ENCODE data around the gene TTPAL. TPM values are rescaled to one million over a fixed set of nuclear protein-coding genes. Genes with fewer than 3 reads are reported as not detected.

TTPAL gene
- total RNA-seq, 1 donor from 2014 or later: 14.8 TPM

GRCh38 chr20:44442298-44443070 is 33.2 kb upstream of the TTPAL start:
- no peak for DNase-seq (ENCODE audit: low spot score)

- no peak for DNase-seq (ENCODE audit: low spot score)
Measured at GRCh38 chr20:44445742-44446710, 29.6 kb upstream of the TTPAL start.

GRCh38 chr20:44447827-44448419 is 27.8 kb upstream of the TTPAL start:
- no peak for DNase-seq (ENCODE audit: low spot score)

- DNase-seq (ENCODE audit: low spot score): no peak
Measured at GRCh38 chr20:44448753-44449546, 26.7 kb upstream of the TTPAL start.

GRCh38 chr20:44449864-44450263 is 25.8 kb upstream of the TTPAL start:
- no peak for DNase-seq (ENCODE audit: low spot score)

GRCh38 chr20:44450281-44450889 is 25.3 kb upstream of the TTPAL start:
- no peak for DNase-seq (ENCODE audit: low spot score)

- DNase-seq (ENCODE audit: low spot score): no peak
Measured at GRCh38 chr20:44450903-44451450, 24.7 kb upstream of the TTPAL start.

- no peak for DNase-seq (ENCODE audit: low spot score)
Measured at GRCh38 chr20:44454306-44454963, 21.2 kb upstream of the TTPAL start.

GRCh38 chr20:44455126-44455525 is 20.5 kb upstream of the TTPAL start:
- DNase-seq (ENCODE audit: low spot score): no peak

- no peak for DNase-seq (ENCODE audit: low spot score)
Measured at GRCh38 chr20:44456611-44457010, 19.1 kb upstream of the TTPAL start.

GRCh38 chr20:44457016-44457415 is 18.7 kb upstream of the TTPAL start:
- no peak for DNase-seq (ENCODE audit: low spot score)

- DNase-seq (ENCODE audit: low spot score): no peak
Measured at GRCh38 chr20:44459271-44459670, 16.4 kb upstream of the TTPAL start.

GRCh38 chr20:44460795-44461141 is 14.9 kb upstream of the TTPAL start:
- no peak for DNase-seq (ENCODE audit: low spot score)

GRCh38 chr20:44461142-44461802 is 14.4 kb upstream of the TTPAL start:
- peak; percentile 60 for DNase-seq (ENCODE audit: low spot score)

GRCh38 chr20:44461803-44462174 is 13.9 kb upstream of the TTPAL start:
- DNase-seq (ENCODE audit: low spot score): no peak

- no peak for DNase-seq (ENCODE audit: low spot score)
Measured at GRCh38 chr20:44463466-44463865, 12.2 kb upstream of the TTPAL start.

- DNase-seq (ENCODE audit: low spot score): no peak
Measured at GRCh38 chr20:44464514-44464913, 11.2 kb upstream of the TTPAL start.

- DNase-seq (ENCODE audit: low spot score): peak; percentile 64
Measured at GRCh38 chr20:44465001-44465560, 10.6 kb upstream of the TTPAL start.

- no peak for DNase-seq (ENCODE audit: low spot score)
Measured at GRCh38 chr20:44467289-44467883, 8.3 kb upstream of the TTPAL start.

Measured in mucosa of gallbladder (tissue), 1 donor.